Sigmoid colon (tissue), 7 donors: ENCODE results near the gene LBX2. TPM values are rescaled to one million over a fixed set of nuclear protein-coding genes. Genes with fewer than 3 reads are reported as not detected.

Experiments
- DNase-seq: peaks from one replicate; pipeline ENCODE4 v3.0.0-alpha.2; 2019
- H3K27ac ChIP-seq, 4 donors: fragments of 200-600 bp; sonication (generic); one replicate each; pipeline ENCODE4 v1.5.1; 2016 to 2019; ENCODE audit warnings: mild to moderate bottlenecking in 1 of 4
- H3K27me3 ChIP-seq, 3 donors: fragments of 200-600 bp; sonication (generic); one replicate each; pipeline ENCODE4 v1.5.1; 2019; ENCODE audit warnings: mild to moderate bottlenecking in 1 of 3
- H3K36me3 ChIP-seq, 4 donors: fragments of 200-600 bp; sonication (generic); one replicate each; pipeline ENCODE4 v1.5.1; 2016 to 2019
- H3K4me1 ChIP-seq, 4 donors: fragments of 200-600 bp; sonication (generic); one replicate each; pipeline ENCODE4 v1.5.1; 2017 to 2019
- H3K4me3 ChIP-seq, 4 donors: fragments of 200-600 bp; sonication (generic); one replicate each; pipeline ENCODE4 v1.5.1; 2017 to 2019; ENCODE audit warnings: mild to moderate bottlenecking in 2 of 4, moderate library complexity in 1 of 4
- H3K9me3 ChIP-seq, 4 donors: fragments of 200-600 bp in 3 of 4; sonication (generic) in 3 of 4; one replicate each; pipeline versions ENCODE4 v1.5.1 to v1.6.1; 2013 to 2019
- EP300 ChIP-seq, 4 donors: sonication (generic); formaldehyde crosslinking; IDR thresholded peaks; one replicate each; pipeline ENCODE4 v1.6.1; 2017; ENCODE audit warnings: antibody characterized with exemption in 4 of 4
- POLR2A ChIP-seq, 2 donors: fragments of 450-650 bp; IDR thresholded peaks; one replicate each; pipeline ENCODE4 v1.6.1; 2016; ENCODE audit warnings: antibody characterized with exemption in 2 of 2, mild to moderate bottlenecking in 2 of 2, moderate library complexity in 2 of 2
- POLR2AphosphoS5 ChIP-seq, 4 donors: sonication (generic); formaldehyde crosslinking; IDR thresholded peaks; one replicate each; pipeline ENCODE4 v1.6.1; 2017; ENCODE audit warnings: antibody characterized with exemption in 4 of 4
- whole genome bisulfite sequencing, 2 donors: extraction: QIAGEN DNeasy Blood & Tissue Kit; methylation state at CpG; one replicate each; pipeline ENCODE4 v1.1.7; 2013; 5-methylcytosine and 5-hydroxymethylcytosine counted together
- intact Hi-C: fragments of 100-400 bp; cut with DNase I; formaldehyde crosslinking; loops from one replicate; pipeline ENCODE4 v1.15.1; 2023
- polyA plus RNA-seq, 3 donors: library from polyadenylated mRNA; stranded (reverse); fragments of 200-250 nt; gene quantifications; one replicate each; pipeline ENCODE4 v1.2.3, GENCODE V29; 2013
- total RNA-seq, 4 donors: library from RNA; depleted of rRNA; stranded (reverse); fragments of >200 nt; gene quantifications; one replicate each; pipeline ENCODE4 v1.1.0, GENCODE V29; 2016
- TF ChIP-seq, protein P1 (sequence below), 4 experiments: fragments of 450-650 bp in 3 of 4; fragments of 200-600 bp in 1 of 4; IDR thresholded peaks; one replicate each; pipeline ENCODE4 v1.5.1; 2016 to 2019; ENCODE audit warnings: antibody characterized with exemption in 4 of 4, mild to moderate bottlenecking in 3 of 4, moderate library complexity in 2 of 4
- donor health status: healthy with polysubstance abuse.
- donor health status: Bipolar disorder and iron deficiency.
- donor health status: healthy.

LBX2 gene
- total and polyA plus RNA-seq, 7 donors = 0.99 to 2.4 (median 1.6) TPM; not detected in 3

GRCh38 chr2:74530239-74531187 is 31.1 kb upstream of the LBX2 start:
- intact Hi-C loops = loop anchor here (2.0 kb wide), 1 partner anchor 18 kb away; no protein-coding TSS in a partner anchor
- Histone ChIP-seq H3K27me3 (no peaks in the 10 kb centered on the region), H3K9me3 (no peaks in the 10 kb centered on the region), H3K4me1 (peaks cover 0 to 34% (median 24%) of the 10 kb centered on the region in 4 donors), H3K36me3 (peaks cover 22 to 42% (median 32%) of the 10 kb centered on the region in 4 donors), H3K27ac (peak overlapping the region; percentile 84 to 92 (median 89)), H3K4me3 (peak overlapping the region; percentile 72 to 96 (median 84))
- TF ChIP-seq EP300 (IDR thresholded peaks at IDR 0.05) (no peak), POLR2AphosphoS5 (IDR thresholded peaks at IDR 0.05) (peak in 1 of 4 donors; percentile 7), POLR2A (IDR thresholded peaks at IDR 0.05) (no peak)
- no peak for DNase-seq
- 2 to 3% methylated on average over 54 of the region's 54 CpGs for WGBS, 2 donors

GRCh38 chr2:74529357-74530238 is 30.2 kb upstream of the LBX2 start, which contains the start of the genes AUP1 and HTRA2:
Gene AUP1, minus strand, starts transcription at chr2:74529706. Its CDS starts 77 bp downstream, at chr2:74529629.
Gene HTRA2, plus strand, starts transcription at chr2:74529933. Its CDS starts 74 bp downstream, at chr2:74530007.
- TF ChIP-seq POLR2AphosphoS5 (IDR thresholded peaks at IDR 0.05) (peak; percentile 65 to 94 (median 92)), POLR2A (IDR thresholded peaks at IDR 0.05) (peak; percentile 81 to 89), EP300 (IDR thresholded peaks at IDR 0.05) (peak in 2 of 4 donors; percentile 22 to 59)
- TF ChIP-seq, protein P1, sequence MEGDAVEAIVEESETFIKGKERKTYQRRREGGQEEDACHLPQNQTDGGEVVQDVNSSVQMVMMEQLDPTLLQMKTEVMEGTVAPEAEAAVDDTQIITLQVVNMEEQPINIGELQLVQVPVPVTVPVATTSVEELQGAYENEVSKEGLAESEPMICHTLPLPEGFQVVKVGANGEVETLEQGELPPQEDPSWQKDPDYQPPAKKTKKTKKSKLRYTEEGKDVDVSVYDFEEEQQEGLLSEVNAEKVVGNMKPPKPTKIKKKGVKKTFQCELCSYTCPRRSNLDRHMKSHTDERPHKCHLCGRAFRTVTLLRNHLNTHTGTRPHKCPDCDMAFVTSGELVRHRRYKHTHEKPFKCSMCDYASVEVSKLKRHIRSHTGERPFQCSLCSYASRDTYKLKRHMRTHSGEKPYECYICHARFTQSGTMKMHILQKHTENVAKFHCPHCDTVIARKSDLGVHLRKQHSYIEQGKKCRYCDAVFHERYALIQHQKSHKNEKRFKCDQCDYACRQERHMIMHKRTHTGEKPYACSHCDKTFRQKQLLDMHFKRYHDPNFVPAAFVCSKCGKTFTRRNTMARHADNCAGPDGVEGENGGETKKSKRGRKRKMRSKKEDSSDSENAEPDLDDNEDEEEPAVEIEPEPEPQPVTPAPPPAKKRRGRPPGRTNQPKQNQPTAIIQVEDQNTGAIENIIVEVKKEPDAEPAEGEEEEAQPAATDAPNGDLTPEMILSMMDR (IDR thresholded peaks at IDR 0.05) = no peak
- Histone ChIP-seq H3K27ac (peak within 1 kb of the TSS; percentile 84 to 92 (median 89)), H3K36me3 (peaks cover 22 to 43% (median 32%) of the 10 kb centered on the region in 4 donors), H3K4me1 (peaks cover 0 to 34% (median 24%) of the 10 kb centered on the region in 4 donors), H3K4me3 (peak within 1 kb of the TSS; percentile 72 to 96 (median 84)), H3K9me3 (no peaks in the 10 kb centered on the region), H3K27me3 (no peaks in the 10 kb centered on the region)
- intact Hi-C loops = loop anchor here (1.0 to 5.0 kb wide), 5 partner anchors 19 to 58 kb away; partner anchors contain the start of genes DOK1, PCGF1 and TTC31
- 0% methylated on average over 87 of the region's 87 CpGs for WGBS, 2 donors
- DNase-seq = peak; percentile 99

DNA sequence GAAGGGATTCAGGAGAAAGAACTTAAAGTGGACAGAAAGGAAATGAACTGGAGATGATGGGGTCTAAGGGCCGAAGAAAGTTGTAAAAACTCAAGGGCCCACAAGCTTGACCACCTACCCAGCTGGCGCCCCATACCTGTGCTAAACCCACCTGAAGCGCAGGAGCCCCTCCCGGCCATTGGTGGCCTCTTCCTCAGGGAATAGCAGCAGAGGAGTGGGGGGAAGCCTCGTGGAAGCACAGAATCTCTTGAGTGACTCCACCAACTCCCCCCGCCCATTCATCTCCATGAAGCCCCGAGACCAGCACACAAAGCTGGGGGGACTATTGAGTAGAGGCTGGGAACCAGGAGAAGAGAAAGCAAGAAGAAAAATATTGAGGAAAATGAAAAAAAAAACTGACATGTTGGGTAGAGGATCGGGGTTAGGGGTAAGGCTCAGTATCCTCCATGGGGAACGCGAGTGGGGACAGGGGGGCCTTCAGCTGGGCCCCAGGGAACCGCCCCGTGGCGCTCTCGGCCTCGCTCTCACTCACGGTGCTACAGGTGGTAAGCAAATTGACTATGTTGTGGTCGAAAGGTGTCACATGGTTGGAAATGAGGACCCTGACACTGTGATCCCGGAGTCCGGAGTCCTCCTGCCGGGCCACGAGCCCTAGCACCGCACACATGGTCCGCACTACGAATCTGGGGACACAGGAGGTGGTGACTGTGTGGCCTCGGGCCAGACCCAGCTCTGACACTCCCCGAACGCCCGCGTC is 29.4 kb upstream of the LBX2 start:
- DNase-seq = no peak
- 12 to 16% methylated on average over 29 of the region's 29 CpGs for WGBS, 2 donors
- H3K9me3 ChIP-seq = no peaks in the 10 kb centered on the region
- H3K27ac ChIP-seq = peak overlapping the region; percentile 84 to 92 (median 89)
- intact Hi-C loops = loop anchor here (1.0 to 5.0 kb wide), 4 partner anchors 21 to 59 kb away; partner anchors contain the start of genes DOK1, PCGF1 and TTC31
- peaks cover 0 to 34% (median 24%) of the 10 kb centered on the region in 4 donors for H3K4me1 ChIP-seq
- TF ChIP-seq, protein P1 (IDR thresholded peaks at IDR 0.05) = no peak
- TF ChIP-seq POLR2A (IDR thresholded peaks at IDR 0.05) (no peak), POLR2AphosphoS5 (IDR thresholded peaks at IDR 0.05) (no peak), EP300 (IDR thresholded peaks at IDR 0.05) (no peak)
- H3K36me3 ChIP-seq = peaks cover 22 to 42% (median 32%) of the 10 kb centered on the region in 4 donors
- peak overlapping the region; percentile 72 to 96 (median 84) for H3K4me3 ChIP-seq
- H3K27me3 ChIP-seq = no peaks in the 10 kb centered on the region

DNA sequence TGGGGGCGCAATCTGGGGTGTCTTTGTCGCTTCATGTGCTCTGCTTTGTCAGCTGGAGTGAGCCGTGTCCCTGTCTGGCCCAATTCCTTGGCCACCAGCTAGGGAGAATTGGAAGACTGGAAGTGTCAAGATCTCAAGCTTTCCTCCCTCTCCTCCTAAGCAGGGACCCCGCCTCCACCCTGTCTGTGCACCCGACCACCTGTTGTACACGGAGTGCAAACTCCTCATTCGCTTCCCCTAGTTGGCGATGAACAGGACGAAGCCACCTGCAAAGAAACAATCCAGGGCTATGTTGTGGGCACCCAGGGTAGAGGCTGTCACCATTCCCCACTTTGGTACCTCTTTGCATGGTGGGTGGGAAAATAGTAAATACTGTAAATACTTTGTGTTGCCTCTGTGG is 28.3 kb upstream of the LBX2 start:
- Histone ChIP-seq H3K27ac (no peak overlapping the region), H3K9me3 (no peaks in the 10 kb centered on the region), H3K4me3 (no peak overlapping the region), H3K36me3 (peaks cover 22 to 32% (median 25%) of the 10 kb centered on the region in 4 donors), H3K4me1 (peaks cover 0 to 34% (median 24%) of the 10 kb centered on the region in 4 donors), H3K27me3 (no peaks in the 10 kb centered on the region)
- TF ChIP-seq POLR2AphosphoS5 (IDR thresholded peaks at IDR 0.05) (no peak), POLR2A (IDR thresholded peaks at IDR 0.05) (no peak), EP300 (IDR thresholded peaks at IDR 0.05) (no peak)
- TF ChIP-seq, protein P1 (IDR thresholded peaks at IDR 0.05) = no peak
- intact Hi-C loops = loop anchor here (2.0 to 5.0 kb wide), 2 partner anchors 27 to 60 kb away; partner anchors contain the start of gene DOK1
- no peak for DNase-seq
- WGBS, 2 donors = 94% methylated on average over 9 of the region's 9 CpGs
